Kidney (tissue), 14 donors: ENCODE data around the gene SLC25A21. TPM values are rescaled to one million over a fixed set of nuclear protein-coding genes. Genes with fewer than 3 reads are reported as not detected.
"Not testable (repeated sequence)": the region's sequence is repeated elsewhere in the genome, so short reads cannot be mapped to it uniquely, and the experiment has no call there.

Experiments
- DNase-seq, 5 donors: peaks; one replicate each; pipeline ENCODE4 v3.0.0-alpha.2; 2013 to 2020
- FAIRE-seq: peaks from 2 replicates; lab custom pipeline; 2012; peaks lifted over from hg19 to GRCh38; lab: Jason Lieb, UNC
- H3K27ac ChIP-seq, 2 donors: one replicate each; pipeline ENCODE4 v1.7.0; 2013; ENCODE audit warnings: low read depth in 2 of 2, low read length in 2 of 2, inconsistent platforms in 1 of 2
- H3K27me3 ChIP-seq: one replicate; pipeline ENCODE4 v1.7.1; 2013; ENCODE audit warnings: low read length, inconsistent platforms; ENCODE audit not compliant: control insufficient read depth, insufficient read depth
- H3K36me3 ChIP-seq, 3 donors: one replicate each; pipeline versions ENCODE4 v1.7.0 to v1.7.1; 2013; ENCODE audit warnings: low read length in 3 of 3, control low read depth in 1 of 3, inconsistent platforms in 1 of 3; ENCODE audit not compliant: insufficient read depth in 3 of 3, control insufficient read depth in 2 of 3
- H3K4me1 ChIP-seq, 3 donors: one replicate each; pipeline versions ENCODE4 v1.7.0 to v1.7.1; 2013; ENCODE audit warnings: low read length in 3 of 3, inconsistent platforms in 1 of 3, low read depth in 1 of 3; ENCODE audit not compliant: control insufficient read depth in 2 of 3, insufficient read depth in 2 of 3
- H3K4me3 ChIP-seq, 3 donors: one replicate each; pipeline versions ENCODE4 v1.7.0 to v1.8.1; 2013; ENCODE audit warnings: low read length in 3 of 3, control low read depth in 1 of 3, inconsistent platforms in 1 of 3
- H3K9ac ChIP-seq, 3 donors: one replicate each; pipeline versions ENCODE4 v1.7.0 to v1.7.1; 2013; ENCODE audit warnings: low read length in 3 of 3, control low read depth in 1 of 3, inconsistent platforms in 1 of 3
- H3K9me3 ChIP-seq, 3 donors: one replicate each; pipeline versions ENCODE4 v1.7.0 to v1.7.1; 2013; ENCODE audit warnings: low read length in 3 of 3, control low read depth in 1 of 3, inconsistent platforms in 1 of 3; ENCODE audit not compliant: control insufficient read depth in 2 of 3, insufficient read depth in 1 of 3
- CTCF ChIP-seq: IDR thresholded peaks from 3 replicates; pipeline ENCODE4 v1.5.1; 2012; ENCODE audit warnings: mild to moderate bottlenecking, moderate library complexity, borderline replicate concordance; ENCODE audit not compliant: insufficient read depth; ENCODE audit errors: extremely low read depth
- intact Hi-C: fragments of 100-400 bp; cut with DNase I; formaldehyde crosslinking; loops from one replicate; pipeline ENCODE4 v1.11.1; 2022
- polyA plus RNA-seq: library from polyadenylated mRNA; stranded (reverse); fragments of 350-450 nt; fragmentation: Illumina TruSeq; extraction: RNeasy Lipid Tissue Mini Kit (QIAGEN cat#74804); gene quantifications from one replicate; pipeline ENCODE4 v1.2.3, GENCODE V29; 2014; ENCODE audit warnings: low read depth, low replicate concordance; ENCODE audit not compliant: insufficient read depth
- total RNA-seq: library from RNA; stranded (reverse); fragmentation: NEBNext Ultra II Directional; extraction: Animal tissue kit (Norgen Biotek cat#: 25700); gene quantifications from one replicate; pipeline ENCODE4 v1.2.1, GENCODE V29; 2021
- donor health status: control.
- donor health status: control.
- donor health status: control.
- donor health status: control.
- donor health status: control.
- donor health status: DM: yes; HTN: yes; CAD: no.
- donor health status: Normal renal cell carcinoma (clear cell type).

Gene SLC25A21
- total and polyA plus RNA-seq, 2 donors from 2014 or later: 1.3 to 1.4 TPM

- Histone ChIP-seq H3K27me3 (no peaks in the 10 kb centered on the region), H3K9ac (no peak overlapping the region), H3K36me3 (no peaks in the 10 kb centered on the region), H3K4me3 (no peak overlapping the region), H3K4me1 (no peaks in the 10 kb centered on the region), H3K27ac (no peak overlapping the region), H3K9me3 (no peaks in the 10 kb centered on the region)
- intact Hi-C loops: no loop called here
- no peak for TF ChIP-seq CTCF
- FAIRE-seq (no peak), DNase-seq (no peak)
These were observed 183.8 kb downstream of the SLC25A21 start for GRCh38 chr14:36988568-36988967.

- TF ChIP-seq CTCF: no peak
These were observed 186.0 kb downstream of the SLC25A21 start for GRCh38 chr14:36986407-36986806.

GRCh38 chr14:36981832-36982529, 190.4 kb downstream of the SLC25A21 start:
- no peak for TF ChIP-seq CTCF
- intact Hi-C loops: no loop called here
- Histone ChIP-seq H3K27me3 (no peaks in the 10 kb centered on the region), H3K27ac (no peak overlapping the region), H3K4me3 (no peak overlapping the region), H3K36me3 (no peaks in the 10 kb centered on the region), H3K9me3 (no peaks in the 10 kb centered on the region), H3K9ac (no peak overlapping the region), H3K4me1 (no peaks in the 10 kb centered on the region)
- FAIRE-seq (no peak), DNase-seq (no peak)

More at GRCh38 chr14:36986407-36986806, 186.0 kb downstream of the SLC25A21 start:
- no peak overlapping the region for H3K4me3 ChIP-seq
- H3K4me1 ChIP-seq: no peaks in the 10 kb centered on the region
- no peaks in the 10 kb centered on the region for H3K27me3 ChIP-seq
- no peaks in the 10 kb centered on the region for H3K9me3 ChIP-seq
- FAIRE-seq (no peak), DNase-seq (no peak)
- H3K27ac ChIP-seq: no peak overlapping the region
- intact Hi-C loops: no loop called here
- no peak overlapping the region for H3K9ac ChIP-seq
- H3K36me3 ChIP-seq: no peaks in the 10 kb centered on the region

- H3K9me3 ChIP-seq: not testable (repeated sequence)
These were observed 192.0 kb downstream of the SLC25A21 start for GRCh38 chr14:36980413-36980812.

More at GRCh38 chr14:36980413-36980812, 192.0 kb downstream of the SLC25A21 start:
- H3K4me3 ChIP-seq, intact Hi-C loops, H3K4me1 ChIP-seq, DNase-seq, H3K9ac ChIP-seq, H3K27ac ChIP-seq, H3K27me3 ChIP-seq, FAIRE-seq, H3K36me3 ChIP-seq: not testable (repeated sequence)
